IPS-15b (cell line): ENCODE measurements around the gene PBX4.

Source experiments
- H3K27me3 ChIP-seq: one replicate; pipeline ENCODE4 v1.6.1; 2013; ENCODE audit warnings: low read length; ENCODE audit not compliant: control insufficient read depth, insufficient read depth
- H3K36me3 ChIP-seq: one replicate; pipeline ENCODE4 v1.6.1; 2013; ENCODE audit warnings: low read length; ENCODE audit not compliant: control insufficient read depth, insufficient read depth
- H3K4me1 ChIP-seq: one replicate; pipeline ENCODE4 v1.6.1; 2013; ENCODE audit warnings: mild to moderate bottlenecking, low read length; ENCODE audit not compliant: control insufficient read depth, insufficient read depth
- H3K4me3 ChIP-seq: one replicate; pipeline ENCODE4 v1.5.1; 2013; ENCODE audit warnings: low read depth, low read length
- H3K9ac ChIP-seq: one replicate; pipeline ENCODE4 v1.6.1; 2013; ENCODE audit warnings: low read depth, mild to moderate bottlenecking, low read length
- H3K9me3 ChIP-seq: one replicate; pipeline ENCODE4 v1.6.1; 2013; ENCODE audit warnings: mild to moderate bottlenecking, low read length; ENCODE audit not compliant: control insufficient read depth, insufficient read depth

Gene PBX4

GRCh38 chr19:19644054-19644388 is 25.5 kb upstream of the PBX4 start:
- Histone ChIP-seq H3K4me3 (no peak overlapping the region), H3K36me3 (peaks cover 31% of the 10 kb centered on the region)

GRCh38 chr19:19643158-19644053 is 24.9 kb upstream of the PBX4 start, which contains the start of gene GMIP:
GMIP (minus strand) TSS chr19:19643657; CDS start chr19:19643529, 128 bp downstream.
- Histone ChIP-seq H3K27me3 (no peaks in the 10 kb centered on the region), H3K36me3 (peaks cover 30% of the 10 kb centered on the region), H3K9me3 (no peaks in the 10 kb centered on the region), H3K9ac (peak within 1 kb of the TSS; percentile 76), H3K4me3 (peak within 1 kb of the TSS; percentile 80), H3K4me1 (no peaks in the 10 kb centered on the region)

More at GRCh38 chr19:19644054-19644388, 25.5 kb upstream of the PBX4 start:
- no peaks in the 10 kb centered on the region for H3K4me1 ChIP-seq
- no peaks in the 10 kb centered on the region for H3K9me3 ChIP-seq
- no peaks in the 10 kb centered on the region for H3K27me3 ChIP-seq
- H3K9ac ChIP-seq, result no peak overlapping the region

GRCh38 chr19:19642506-19643157 is 24.1 kb upstream of the PBX4 start:
- Histone ChIP-seq H3K9ac (peak overlapping the region; percentile 76), H3K4me3 (peak overlapping the region; percentile 80), H3K36me3 (peaks cover 29% of the 10 kb centered on the region), H3K9me3 (no peaks in the 10 kb centered on the region), H3K27me3 (no peaks in the 10 kb centered on the region), H3K4me1 (no peaks in the 10 kb centered on the region)

- Histone ChIP-seq H3K27me3 (no peaks in the 10 kb centered on the region), H3K4me1 (no peaks in the 10 kb centered on the region), H3K9ac (no peak overlapping the region), H3K9me3 (no peaks in the 10 kb centered on the region), H3K4me3 (peak overlapping the region; percentile 37), H3K36me3 (peaks cover 15% of the 10 kb centered on the region)
These were observed 19.2 kb upstream of the PBX4 start for GRCh38 chr19:19637523-19638251.

GRCh38 chr19:19637186-19637522 is 18.7 kb upstream of the PBX4 start:
- Histone ChIP-seq H3K36me3 (peaks cover 15% of the 10 kb centered on the region), H3K4me1 (no peaks in the 10 kb centered on the region), H3K4me3 (peak overlapping the region; percentile 37), H3K9ac (no peak overlapping the region), H3K27me3 (no peaks in the 10 kb centered on the region), H3K9me3 (no peaks in the 10 kb centered on the region)

- H3K9ac ChIP-seq, result no peak overlapping the region
These were observed 18.2 kb upstream of the PBX4 start for GRCh38 chr19:19636573-19637185.

GRCh38 chr19:19635313-19635702 is 16.8 kb upstream of the PBX4 start:
- Histone ChIP-seq H3K4me3 (no peak overlapping the region), H3K9me3 (no peaks in the 10 kb centered on the region), H3K27me3 (no peaks in the 10 kb centered on the region), H3K9ac (no peak overlapping the region), H3K4me1 (no peaks in the 10 kb centered on the region), H3K36me3 (peaks cover 15% of the 10 kb centered on the region)

More at GRCh38 chr19:19636573-19637185, 18.2 kb upstream of the PBX4 start:
- Histone ChIP-seq H3K4me3 (peak overlapping the region; percentile 37), H3K9me3 (no peaks in the 10 kb centered on the region), H3K36me3 (peaks cover 15% of the 10 kb centered on the region), H3K4me1 (no peaks in the 10 kb centered on the region), H3K27me3 (no peaks in the 10 kb centered on the region)

- Histone ChIP-seq H3K27me3 (no peaks in the 10 kb centered on the region), H3K4me3 (no peak overlapping the region), H3K36me3 (peaks cover 15% of the 10 kb centered on the region), H3K4me1 (no peaks in the 10 kb centered on the region), H3K9ac (no peak overlapping the region), H3K9me3 (no peaks in the 10 kb centered on the region)
These were observed 16.2 kb upstream of the PBX4 start for GRCh38 chr19:19634516-19635312.

- Histone ChIP-seq H3K9me3 (no peaks in the 10 kb centered on the region), H3K36me3 (peaks cover 15% of the 10 kb centered on the region), H3K27me3 (no peaks in the 10 kb centered on the region), H3K4me3 (no peak overlapping the region), H3K4me1 (no peaks in the 10 kb centered on the region), H3K9ac (no peak overlapping the region)
These were observed 15.4 kb upstream of the PBX4 start for GRCh38 chr19:19633711-19634515.

- H3K4me1 ChIP-seq, result no peaks in the 10 kb centered on the region
- peaks cover 15% of the 10 kb centered on the region for H3K36me3 ChIP-seq
- H3K9ac ChIP-seq, result no peak overlapping the region
- H3K27me3 ChIP-seq, result no peaks in the 10 kb centered on the region
- no peak overlapping the region for H3K4me3 ChIP-seq
- no peaks in the 10 kb centered on the region for H3K9me3 ChIP-seq
These were observed 14.2 kb upstream of the PBX4 start for GRCh38 chr19:19632661-19633060.
